ENCODE measurements around the gene UMODL1. TPM values are rescaled to one million over a fixed set of nuclear protein-coding genes. Genes with fewer than 3 reads are reported as not detected.

The UMODL1 gene
- total and polyA plus RNA-seq, 2 donors (not counting 3 experiments of a cell fraction or from before 2014, with no cell fraction given): not detected

- Histone ChIP-seq H3K27me3 (ENCODE audit: control insufficient read depth in 2 of 2, insufficient read depth in 2 of 2, low read length in 2 of 2) (peaks cover 3 to 8% of the 10 kb centered on the region in 2 experiments), H3K36me3 (ENCODE audit: control insufficient read depth in 2 of 2, extremely low read depth in 1 of 2, insufficient read depth in 2 of 2, low read length in 2 of 2) (no peaks in the 10 kb centered on the region), H3K4me1 (ENCODE audit: control insufficient read depth, extremely low read depth, insufficient read depth, low read length) (peaks cover 2% of the 10 kb centered on the region), H3K27ac (ENCODE audit: insufficient read depth, low read depth, low read length) (no peak overlapping the region), H2AFZ (ENCODE audit: low read depth, low read length) (no peak overlapping the region), H3K4me3 (replicated peaks in 1 of 3; ENCODE audit: insufficient read depth in 1 of 3, low read depth in 1 of 3, low read length in 3 of 3) (no peak overlapping the region), H3K4me2 (ENCODE audit: insufficient read depth, low read length) (no peak overlapping the region), H3K9me1 (replicated peaks; ENCODE audit: control insufficient read depth, extremely low read depth, insufficient read depth, low read length) (no peaks in the 10 kb centered on the region), H3K9ac (replicated peaks; ENCODE audit: extremely low read depth, insufficient read depth, low read length) (no peak overlapping the region), H3K9me3 (replicated peaks; ENCODE audit: control insufficient read depth, insufficient read depth, low read length) (no peaks in the 10 kb centered on the region), H4K20me1 (replicated peaks; ENCODE audit: control insufficient read depth, extremely low read depth, insufficient read depth, low read length) (no peaks in the 10 kb centered on the region), H3K79me2 (ENCODE audit: control insufficient read depth, insufficient read depth, low read length) (no peaks in the 10 kb centered on the region)
- ChIA-PET POLR2A (no interaction called here), CTCF (no interaction called here)
- DNase-seq (ENCODE audit: low read depth, low spot score) (no peak), FAIRE-seq (no peak)
- no TSS peak for BruUV-seq (replicated peaks)
- intact Hi-C loops (cut with micrococcal nuclease): no loop called here
- dilution Hi-C loops (cut with MboI; ENCODE audit: extremely low pct_ligation_motif_present, low sequenced_read_pairs): no loop called here
- no peak for TF ChIP-seq GATA2 (IDR thresholded peaks at IDR 0.05; ENCODE audit: insufficient read depth, insufficient read length, low read depth, low read length)
- no peak for TF ChIP-seq CTCF (IDR thresholded peaks at IDR 0.05; ENCODE audit: extremely low read depth in 1 of 2, insufficient read depth in 1 of 2, low read depth in 1 of 2, low read length in 2 of 2)
- no peak for TF ChIP-seq POLR2A (IDR thresholded peaks at IDR 0.05; ENCODE audit: low read depth, low read length)
- no peak for TF ChIP-seq JUN (IDR thresholded peaks at IDR 0.05; ENCODE audit: borderline replicate concordance, insufficient read depth, insufficient read length, low read depth)
These were observed 7.9 kb upstream of the UMODL1 start for GRCh38 chr21:42063191-42063570.

- Histone ChIP-seq H3K27me3 (ENCODE audit: control insufficient read depth in 2 of 2, insufficient read depth in 2 of 2, low read length in 2 of 2) (peaks cover 10 to 13% of the 10 kb centered on the region in 2 experiments), H3K4me1 (ENCODE audit: control insufficient read depth, extremely low read depth, insufficient read depth, low read length) (no peaks in the 10 kb centered on the region), H3K4me2 (ENCODE audit: insufficient read depth, low read length) (no peak overlapping the region), H3K79me2 (ENCODE audit: control insufficient read depth, insufficient read depth, low read length) (no peaks in the 10 kb centered on the region), H3K4me3 (replicated peaks in 1 of 3; ENCODE audit: insufficient read depth in 1 of 3, low read depth in 1 of 3, low read length in 3 of 3) (no peak overlapping the region), H3K9me3 (replicated peaks; ENCODE audit: control insufficient read depth, insufficient read depth, low read length) (no peaks in the 10 kb centered on the region), H3K9ac (replicated peaks; ENCODE audit: extremely low read depth, insufficient read depth, low read length) (no peak overlapping the region), H4K20me1 (replicated peaks; ENCODE audit: control insufficient read depth, extremely low read depth, insufficient read depth, low read length) (no peaks in the 10 kb centered on the region), H3K9me1 (replicated peaks; ENCODE audit: control insufficient read depth, extremely low read depth, insufficient read depth, low read length) (no peaks in the 10 kb centered on the region), H2AFZ (ENCODE audit: low read depth, low read length) (no peak overlapping the region), H3K36me3 (ENCODE audit: control insufficient read depth in 2 of 2, extremely low read depth in 1 of 2, insufficient read depth in 2 of 2, low read length in 2 of 2) (no peaks in the 10 kb centered on the region), H3K27ac (ENCODE audit: insufficient read depth, low read depth, low read length) (no peak overlapping the region)
- dilution Hi-C loops (cut with MboI; ENCODE audit: extremely low pct_ligation_motif_present, low sequenced_read_pairs): no loop called here
- FAIRE-seq (no peak), DNase-seq (ENCODE audit: low read depth, low spot score) (no peak)
- ChIA-PET CTCF (no interaction called here), POLR2A (no interaction called here)
- intact Hi-C loops (cut with micrococcal nuclease): no loop called here
- TF ChIP-seq CTCF (IDR thresholded peaks at IDR 0.05; ENCODE audit: extremely low read depth in 1 of 2, insufficient read depth in 1 of 2, low read depth in 1 of 2, low read length in 2 of 2): no peak
- TF ChIP-seq JUN (IDR thresholded peaks at IDR 0.05; ENCODE audit: borderline replicate concordance, insufficient read depth, insufficient read length, low read depth): no peak
- no peak for TF ChIP-seq MYC (IDR thresholded peaks at IDR 0.05; ENCODE audit: low read depth, low read length)
- TF ChIP-seq EZH2 (IDR thresholded peaks at IDR 0.05; ENCODE audit: borderline replicate concordance, low read depth, low read length, severe bottlenecking): no peak
- TF ChIP-seq MAX (IDR thresholded peaks at IDR 0.05; ENCODE audit: insufficient read depth, insufficient read length): no peak
- no peak for TF ChIP-seq POLR2A (IDR thresholded peaks at IDR 0.05; ENCODE audit: low read depth, low read length)
- BruUV-seq (replicated peaks): no TSS peak
These were observed 7.3 kb upstream of the UMODL1 start for GRCh38 chr21:42063571-42064521.

All from endothelial cell of umbilical vein (primary cell).